ENCODE data around the gene DGKZ. TPM values are rescaled to one million over a fixed set of nuclear protein-coding genes. Genes with fewer than 3 reads are reported as not detected.

DGKZ gene
- total and polyA plus RNA-seq, 4 donors: 4.6 to 24.3 (median 14.4) TPM

DNA sequence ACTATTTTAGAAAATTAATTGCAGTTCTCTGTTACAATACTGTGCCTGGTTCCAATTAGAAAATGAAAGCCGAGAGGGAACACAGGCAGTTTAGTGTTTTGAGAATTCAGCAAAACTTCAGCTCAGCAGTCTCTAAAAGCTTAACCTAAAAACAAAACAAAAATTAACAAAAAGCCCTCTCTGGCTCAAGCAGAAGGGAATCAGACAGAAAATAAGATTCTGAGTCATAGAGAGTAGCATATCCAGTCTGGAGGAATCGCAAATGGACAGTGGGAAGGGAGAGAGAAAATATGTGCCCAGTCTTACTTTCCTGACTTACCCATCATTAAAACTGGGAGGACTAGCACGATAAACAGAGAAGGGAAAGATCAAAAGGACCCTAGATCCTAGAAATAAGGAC is 82.5 kb downstream of the DGKZ start:
- no peak for TF ChIP-seq RAD21 (IDR thresholded peaks at IDR 0.05)
- no peak for TF ChIP-seq NR2F2 (IDR thresholded peaks at IDR 0.05)
- TF ChIP-seq, protein P1, sequence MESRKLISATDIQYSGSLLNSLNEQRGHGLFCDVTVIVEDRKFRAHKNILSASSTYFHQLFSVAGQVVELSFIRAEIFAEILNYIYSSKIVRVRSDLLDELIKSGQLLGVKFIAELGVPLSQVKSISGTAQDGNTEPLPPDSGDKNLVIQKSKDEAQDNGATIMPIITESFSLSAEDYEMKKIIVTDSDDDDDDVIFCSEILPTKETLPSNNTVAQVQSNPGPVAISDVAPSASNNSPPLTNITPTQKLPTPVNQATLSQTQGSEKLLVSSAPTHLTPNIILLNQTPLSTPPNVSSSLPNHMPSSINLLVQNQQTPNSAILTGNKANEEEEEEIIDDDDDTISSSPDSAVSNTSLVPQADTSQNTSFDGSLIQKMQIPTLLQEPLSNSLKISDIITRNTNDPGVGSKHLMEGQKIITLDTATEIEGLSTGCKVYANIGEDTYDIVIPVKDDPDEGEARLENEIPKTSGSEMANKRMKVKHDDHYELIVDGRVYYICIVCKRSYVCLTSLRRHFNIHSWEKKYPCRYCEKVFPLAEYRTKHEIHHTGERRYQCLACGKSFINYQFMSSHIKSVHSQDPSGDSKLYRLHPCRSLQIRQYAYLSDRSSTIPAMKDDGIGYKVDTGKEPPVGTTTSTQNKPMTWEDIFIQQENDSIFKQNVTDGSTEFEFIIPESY (IDR thresholded peaks at IDR 0.05): no peak
- TF ChIP-seq JUND (IDR thresholded peaks at IDR 0.05): no peak
- no peak for TF ChIP-seq FOXA1 (IDR thresholded peaks at IDR 0.05)
- no peak for TF ChIP-seq HNF4A (conservative IDR thresholded peaks at IDR 0.05)
- TF ChIP-seq YY1 (IDR thresholded peaks at IDR 0.05): no peak
- no peak for TF ChIP-seq RXRA (IDR thresholded peaks at IDR 0.05)
- TF ChIP-seq FOXA2 (IDR thresholded peaks at IDR 0.05): no peak
- TF ChIP-seq, protein P2, sequence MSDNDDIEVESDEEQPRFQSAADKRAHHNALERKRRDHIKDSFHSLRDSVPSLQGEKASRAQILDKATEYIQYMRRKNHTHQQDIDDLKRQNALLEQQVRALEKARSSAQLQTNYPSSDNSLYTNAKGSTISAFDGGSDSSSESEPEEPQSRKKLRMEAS (IDR thresholded peaks at IDR 0.05): no peak
- TF ChIP-seq, protein P3, sequence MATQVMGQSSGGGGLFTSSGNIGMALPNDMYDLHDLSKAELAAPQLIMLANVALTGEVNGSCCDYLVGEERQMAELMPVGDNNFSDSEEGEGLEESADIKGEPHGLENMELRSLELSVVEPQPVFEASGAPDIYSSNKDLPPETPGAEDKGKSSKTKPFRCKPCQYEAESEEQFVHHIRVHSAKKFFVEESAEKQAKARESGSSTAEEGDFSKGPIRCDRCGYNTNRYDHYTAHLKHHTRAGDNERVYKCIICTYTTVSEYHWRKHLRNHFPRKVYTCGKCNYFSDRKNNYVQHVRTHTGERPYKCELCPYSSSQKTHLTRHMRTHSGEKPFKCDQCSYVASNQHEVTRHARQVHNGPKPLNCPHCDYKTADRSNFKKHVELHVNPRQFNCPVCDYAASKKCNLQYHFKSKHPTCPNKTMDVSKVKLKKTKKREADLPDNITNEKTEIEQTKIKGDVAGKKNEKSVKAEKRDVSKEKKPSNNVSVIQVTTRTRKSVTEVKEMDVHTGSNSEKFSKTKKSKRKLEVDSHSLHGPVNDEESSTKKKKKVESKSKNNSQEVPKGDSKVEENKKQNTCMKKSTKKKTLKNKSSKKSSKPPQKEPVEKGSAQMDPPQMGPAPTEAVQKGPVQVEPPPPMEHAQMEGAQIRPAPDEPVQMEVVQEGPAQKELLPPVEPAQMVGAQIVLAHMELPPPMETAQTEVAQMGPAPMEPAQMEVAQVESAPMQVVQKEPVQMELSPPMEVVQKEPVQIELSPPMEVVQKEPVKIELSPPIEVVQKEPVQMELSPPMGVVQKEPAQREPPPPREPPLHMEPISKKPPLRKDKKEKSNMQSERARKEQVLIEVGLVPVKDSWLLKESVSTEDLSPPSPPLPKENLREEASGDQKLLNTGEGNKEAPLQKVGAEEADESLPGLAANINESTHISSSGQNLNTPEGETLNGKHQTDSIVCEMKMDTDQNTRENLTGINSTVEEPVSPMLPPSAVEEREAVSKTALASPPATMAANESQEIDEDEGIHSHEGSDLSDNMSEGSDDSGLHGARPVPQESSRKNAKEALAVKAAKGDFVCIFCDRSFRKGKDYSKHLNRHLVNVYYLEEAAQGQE (IDR thresholded peaks at IDR 0.05): no peak
- no peak for TF ChIP-seq GABPA (IDR thresholded peaks at IDR 0.05 in 1 of 2, conservative IDR thresholded peaks at IDR 0.05 in 1 of 2)
- no peak for TF ChIP-seq EGR1 (IDR thresholded peaks at IDR 0.05; ENCODE audit: low read depth in 2 of 2)
- TF ChIP-seq, protein P4, sequence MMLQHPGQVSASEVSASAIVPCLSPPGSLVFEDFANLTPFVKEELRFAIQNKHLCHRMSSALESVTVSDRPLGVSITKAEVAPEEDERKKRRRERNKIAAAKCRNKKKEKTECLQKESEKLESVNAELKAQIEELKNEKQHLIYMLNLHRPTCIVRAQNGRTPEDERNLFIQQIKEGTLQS (IDR thresholded peaks at IDR 0.05): no peak
- no peak for TF ChIP-seq HNF4G (IDR thresholded peaks at IDR 0.05)

More for the DNA sequence above, 82.5 kb downstream of the DGKZ start:
- Histone ChIP-seq H3K9me3 (ENCODE audit: control insufficient read depth in 4 of 4, low read length in 3 of 4) (no peaks in the 10 kb centered on the region), H3K4me3 (ENCODE audit: low read depth in 1 of 3, low read length in 3 of 3) (no peak overlapping the region), H3K36me3 (ENCODE audit: control insufficient read depth in 4 of 4, insufficient read depth in 3 of 4, low read depth in 1 of 4, low read length in 3 of 4) (peaks cover 4 to 34% (median 26%) of the 10 kb centered on the region in 4 donors), H3K4me1 (ENCODE audit: control insufficient read depth in 4 of 4, insufficient read depth in 4 of 4, low read length in 3 of 4) (no peaks in the 10 kb centered on the region), H3K27ac (ENCODE audit: low read depth in 1 of 2, low read length in 2 of 2) (no peak overlapping the region), H3K9ac (ENCODE audit: low read depth in 1 of 2, low read length in 2 of 2) (no peak overlapping the region), H3K27me3 (ENCODE audit: control insufficient read depth in 4 of 4, insufficient read depth in 4 of 4, low read length in 3 of 4) (no peaks in the 10 kb centered on the region)
- no peak for DNase-seq (ENCODE audit: low spot score)
- 94% methylated on average over 3 of the region's 3 CpGs for WGBS

Small RNA genes within 50 kb of the gene (small RNA-seq; reads per million reads assigned to genes)
- not detected for gene MIR4688

Other genes starting within 250 kb of the DGKZ start
- 1 to 10 TPM; 6.4 to 8.5 TPM for gene PHF21A, start 226.0 kb upstream of the DGKZ start, total RNA-seq
- gene PHF21A, start 226.0 kb upstream of the DGKZ start, polyA plus RNA-seq: 1 to 10 TPM; 3.6 to 6.0 TPM
- 1 to 10 TPM in 1 of 2 donors, under 1 TPM in 1; 0.17 to 1.3 TPM for gene CREB3L1, start 69.8 kb upstream of the DGKZ start, total RNA-seq
- gene CREB3L1, start 69.8 kb upstream of the DGKZ start, polyA plus RNA-seq: under 1 TPM; 0.14 to 0.50 TPM
- gene MDK, start 34.2 kb downstream of the DGKZ start, total RNA-seq: 10 to 100 TPM in 1 of 2 donors, 1 to 10 TPM in 1; 2.3 to 41.8 TPM
- 10 to 100 TPM in 1 of 2 donors, 1 to 10 TPM in 1; 9.3 to 17.8 TPM for gene MDK, start 34.2 kb downstream of the DGKZ start, polyA plus RNA-seq
- under 1 TPM; 0.08 to 0.09 TPM for gene CHRM4, start 44.3 kb downstream of the DGKZ start, total RNA-seq
- not detected for gene CHRM4, start 44.3 kb downstream of the DGKZ start, polyA plus RNA-seq
- gene AMBRA1, start 246.6 kb downstream of the DGKZ start, total RNA-seq: 10 to 100 TPM; 19.9 to 25.7 TPM
- gene AMBRA1, start 246.6 kb downstream of the DGKZ start, polyA plus RNA-seq: 10 to 100 TPM in 1 of 2 donors, 1 to 10 TPM in 1; 3.7 to 10.2 TPM

Measured in liver (tissue), 10 donors.